GM23338 (cell line): ENCODE measurements around the gene GAK. TPM values are rescaled to one million over a fixed set of nuclear protein-coding genes. Genes with fewer than 3 reads are reported as not detected.
A peak's percentile ranks its signal among the peaks of the same experiment; 100 is the strongest.

ENCODE experiments used
- ATAC-seq: fragments of 200-7000 bp; cut with Tn5 transposase; 3 replicates; pipeline ENCODE4 v1.9.1; 2020
- DNase-seq: peaks from one replicate; pipeline ENCODE4 v3.0.0-alpha.2; 2015; ENCODE audit warnings: low spot score
- H2AFZ ChIP-seq: fragments of 200-600 bp; sonication (generic); 2 replicates; pipeline ENCODE4 v1.8.0; 2016; ENCODE audit warnings: antibody characterized with exemption, mild to moderate bottlenecking, moderate library complexity
- H3F3A ChIP-seq: fragments of 200-600 bp; sonication (generic); replicated peaks from 2 replicates; pipeline ENCODE4 v1.8.0; 2017; ENCODE audit warnings: antibody characterized with exemption, mixed run types, low read depth
- H3K27ac ChIP-seq: fragments of 200-600 bp; sonication (generic); 2 replicates; pipeline ENCODE4 v1.6.1; 2016; ENCODE audit warnings: low read depth
- H3K27me3 ChIP-seq: fragments of 200-600 bp; sonication (generic); 2 replicates; pipeline ENCODE4 v1.8.0; 2016; ENCODE audit warnings: mild to moderate bottlenecking, mixed run types, moderate library complexity; ENCODE audit not compliant: insufficient read depth
- H3K36me3 ChIP-seq: fragments of 200-600 bp; sonication (generic); 2 replicates; pipeline ENCODE4 v1.8.0; 2016; ENCODE audit warnings: mild to moderate bottlenecking; ENCODE audit not compliant: insufficient read depth
- H3K4me1 ChIP-seq: fragments of 200-600 bp; sonication (generic); 2 replicates; pipeline ENCODE4 v1.8.0; 2016; ENCODE audit warnings: mild to moderate bottlenecking, moderate library complexity; ENCODE audit not compliant: insufficient read depth
- H3K4me2 ChIP-seq: fragments of 200-600 bp; sonication (generic); 2 replicates; pipeline ENCODE4 v1.7.1; 2017; ENCODE audit warnings: mixed run types
- H3K4me3 ChIP-seq: fragments of 200-600 bp; sonication (generic); 2 replicates; pipeline ENCODE4 v1.6.1; 2016; ENCODE audit warnings: mixed run types
- H3K79me2 ChIP-seq: fragments of 200-600 bp; sonication (generic); replicated peaks from 2 replicates; pipeline ENCODE4 v1.8.0; 2017; ENCODE audit warnings: mild to moderate bottlenecking; ENCODE audit not compliant: insufficient read depth
- H3K9me2 ChIP-seq: fragments of 200-600 bp; sonication (generic); 2 replicates; pipeline ENCODE4 v1.8.0; 2017; ENCODE audit not compliant: insufficient read depth
- H4K20me1 ChIP-seq: fragments of 200-600 bp; sonication (generic); replicated peaks from 2 replicates; pipeline ENCODE4 v1.8.0; 2017; ENCODE audit warnings: mild to moderate bottlenecking; ENCODE audit not compliant: insufficient read depth
- H3K27ac Mint-ChIP-seq: 2 replicates; pipeline ENCODE4 v1.8.0; 2020; ENCODE audit warnings: inconsistent platforms, mild to moderate bottlenecking, moderate library complexity, mixed read lengths
- H3K27me3 Mint-ChIP-seq: 3 replicates; pipeline ENCODE4 v1.8.0; 2022; ENCODE audit warnings: low read depth, mild to moderate bottlenecking, moderate library complexity, mixed read lengths, inconsistent platforms; ENCODE audit not compliant: insufficient read depth, poor library complexity
- H3K36me3 Mint-ChIP-seq: 3 replicates; pipeline ENCODE4 v1.8.0; 2021; ENCODE audit warnings: low read depth, mild to moderate bottlenecking, inconsistent platforms, moderate library complexity, mixed read lengths
- H3K4me1 Mint-ChIP-seq: 3 replicates; pipeline ENCODE4 v1.8.0; 2020; ENCODE audit warnings: mild to moderate bottlenecking, inconsistent platforms, mixed read lengths
- H3K4me3 Mint-ChIP-seq: 3 replicates; pipeline ENCODE4 v1.8.0; 2021; ENCODE audit warnings: moderate library complexity, mild to moderate bottlenecking, inconsistent platforms, mixed read lengths
- H3K9me3 Mint-ChIP-seq: 3 replicates; pipeline ENCODE4 v1.8.0; 2020; ENCODE audit warnings: moderate library complexity, mild to moderate bottlenecking, inconsistent platforms, mixed read lengths
- CREB1 ChIP-seq: fragments of 250-450 bp; sonication (Bioruptor Pico); IDR thresholded peaks from 2 replicates; pipeline ENCODE4 v1.5.0; 2020; ENCODE audit warnings: low read depth, mild to moderate bottlenecking, moderate library complexity
- JUNB ChIP-seq: IDR thresholded peaks from one replicate; pipeline ENCODE4 v1.6.1; 2016; ENCODE audit warnings: antibody characterized with exemption; ENCODE audit not compliant: unreplicated experiment
- NANOG ChIP-seq: IDR thresholded peaks from 2 replicates; pipeline ENCODE4 v1.6.1; 2016; ENCODE audit warnings: antibody characterized with exemption, borderline replicate concordance
- ZNF114 ChIP-seq: fragments of 250-450 bp; sonication (Bioruptor Pico); IDR thresholded peaks from 2 replicates; pipeline ENCODE4 v1.5.0; 2020; ENCODE audit warnings: mild to moderate bottlenecking, moderate library complexity
- ZNF331 ChIP-seq: fragments of 250-450 bp; sonication (Bioruptor Pico); IDR thresholded peaks from 2 replicates; pipeline ENCODE4 v1.5.0; 2020; ENCODE audit warnings: low read depth, mild to moderate bottlenecking, moderate library complexity
- polyA plus RNA-seq: library from polyadenylated mRNA; unstranded; fragments of >200 nt; fragmentation: Nextera tagmentation; extraction: Ambion mirVana; gene quantifications from 2 replicates; pipeline ENCODE4 v1.2.1, GENCODE V29; 2016
- total RNA-seq: library from RNA; depleted of rRNA; stranded (reverse); fragments of >200 nt; shearing (Covaris generic); gene quantifications from 2 replicates; pipeline ENCODE4 v1.2.3, GENCODE V29; 2014
- TF ChIP-seq, protein P1 (sequence below): fragments of 250-450 bp; sonication (Bioruptor Pico); IDR thresholded peaks from 2 replicates; pipeline ENCODE4 v1.5.0; 2020; ENCODE audit warnings: mild to moderate bottlenecking, moderate library complexity
- TF ChIP-seq, protein P2 (sequence below): IDR thresholded peaks from 2 replicates; pipeline ENCODE4 v1.6.1; 2016; ENCODE audit warnings: antibody characterized with exemption

GAK gene
- total and polyA plus RNA-seq, 2 experiments from 2014 or later: 48.5 to 124 TPM

- TF ChIP-seq, protein P1, sequence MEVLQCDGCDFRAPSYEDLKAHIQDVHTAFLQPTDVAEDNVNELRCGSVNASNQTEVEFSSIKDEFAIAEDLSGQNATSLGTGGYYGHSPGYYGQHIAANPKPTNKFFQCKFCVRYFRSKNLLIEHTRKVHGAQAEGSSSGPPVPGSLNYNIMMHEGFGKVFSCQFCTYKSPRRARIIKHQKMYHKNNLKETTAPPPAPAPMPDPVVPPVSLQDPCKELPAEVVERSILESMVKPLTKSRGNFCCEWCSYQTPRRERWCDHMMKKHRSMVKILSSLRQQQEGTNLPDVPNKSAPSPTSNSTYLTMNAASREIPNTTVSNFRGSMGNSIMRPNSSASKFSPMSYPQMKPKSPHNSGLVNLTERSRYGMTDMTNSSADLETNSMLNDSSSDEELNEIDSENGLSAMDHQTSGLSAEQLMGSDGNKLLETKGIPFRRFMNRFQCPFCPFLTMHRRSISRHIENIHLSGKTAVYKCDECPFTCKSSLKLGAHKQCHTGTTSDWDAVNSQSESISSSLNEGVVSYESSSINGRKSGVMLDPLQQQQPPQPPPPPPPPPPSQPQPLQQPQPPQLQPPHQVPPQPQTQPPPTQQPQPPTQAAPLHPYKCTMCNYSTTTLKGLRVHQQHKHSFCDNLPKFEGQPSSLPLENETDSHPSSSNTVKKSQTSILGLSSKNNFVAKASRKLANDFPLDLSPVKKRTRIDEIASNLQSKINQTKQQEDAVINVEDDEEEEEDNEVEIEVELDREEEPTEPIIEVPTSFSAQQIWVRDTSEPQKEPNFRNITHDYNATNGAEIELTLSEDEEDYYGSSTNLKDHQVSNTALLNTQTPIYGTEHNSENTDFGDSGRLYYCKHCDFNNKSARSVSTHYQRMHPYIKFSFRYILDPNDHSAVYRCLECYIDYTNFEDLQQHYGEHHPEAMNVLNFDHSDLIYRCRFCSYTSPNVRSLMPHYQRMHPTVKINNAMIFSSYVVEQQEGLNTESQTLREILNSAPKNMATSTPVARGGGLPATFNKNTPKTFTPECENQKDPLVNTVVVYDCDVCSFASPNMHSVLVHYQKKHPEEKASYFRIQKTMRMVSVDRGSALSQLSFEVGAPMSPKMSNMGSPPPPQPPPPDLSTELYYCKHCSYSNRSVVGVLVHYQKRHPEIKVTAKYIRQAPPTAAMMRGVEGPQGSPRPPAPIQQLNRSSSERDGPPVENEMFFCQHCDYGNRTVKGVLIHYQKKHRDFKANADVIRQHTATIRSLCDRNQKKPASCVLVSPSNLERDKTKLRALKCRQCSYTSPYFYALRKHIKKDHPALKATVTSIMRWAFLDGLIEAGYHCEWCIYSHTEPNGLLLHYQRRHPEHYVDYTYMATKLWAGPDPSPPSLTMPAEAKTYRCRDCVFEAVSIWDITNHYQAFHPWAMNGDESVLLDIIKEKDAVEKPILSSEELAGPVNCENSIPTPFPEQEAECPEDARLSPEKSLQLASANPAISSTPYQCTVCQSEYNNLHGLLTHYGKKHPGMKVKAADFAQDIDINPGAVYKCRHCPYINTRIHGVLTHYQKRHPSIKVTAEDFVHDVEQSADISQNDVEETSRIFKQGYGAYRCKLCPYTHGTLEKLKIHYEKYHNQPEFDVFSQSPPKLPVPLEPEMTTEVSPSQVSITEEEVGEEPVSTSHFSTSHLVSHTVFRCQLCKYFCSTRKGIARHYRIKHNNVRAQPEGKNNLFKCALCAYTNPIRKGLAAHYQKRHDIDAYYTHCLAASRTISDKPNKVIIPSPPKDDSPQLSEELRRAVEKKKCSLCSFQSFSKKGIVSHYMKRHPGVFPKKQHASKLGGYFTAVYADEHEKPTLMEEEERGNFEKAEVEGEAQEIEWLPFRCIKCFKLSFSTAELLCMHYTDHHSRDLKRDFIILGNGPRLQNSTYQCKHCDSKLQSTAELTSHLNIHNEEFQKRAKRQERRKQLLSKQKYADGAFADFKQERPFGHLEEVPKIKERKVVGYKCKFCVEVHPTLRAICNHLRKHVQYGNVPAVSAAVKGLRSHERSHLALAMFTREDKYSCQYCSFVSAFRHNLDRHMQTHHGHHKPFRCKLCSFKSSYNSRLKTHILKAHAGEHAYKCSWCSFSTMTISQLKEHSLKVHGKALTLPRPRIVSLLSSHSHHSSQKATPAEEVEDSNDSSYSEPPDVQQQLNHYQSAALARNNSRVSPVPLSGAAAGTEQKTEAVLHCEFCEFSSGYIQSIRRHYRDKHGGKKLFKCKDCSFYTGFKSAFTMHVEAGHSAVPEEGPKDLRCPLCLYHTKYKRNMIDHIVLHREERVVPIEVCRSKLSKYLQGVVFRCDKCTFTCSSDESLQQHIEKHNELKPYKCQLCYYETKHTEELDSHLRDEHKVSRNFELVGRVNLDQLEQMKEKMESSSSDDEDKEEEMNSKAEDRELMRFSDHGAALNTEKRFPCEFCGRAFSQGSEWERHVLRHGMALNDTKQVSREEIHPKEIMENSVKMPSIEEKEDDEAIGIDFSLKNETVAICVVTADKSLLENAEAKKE (CRISPR knock-in tag): no peak
- no peak for TF ChIP-seq ZNF114 (CRISPR knock-in tag)
Observed at GRCh38 chr4:951594-952468, 19.7 kb upstream of the GAK start (continued).

- Histone ChIP-seq H3K4me3 (no peak overlapping the region), H3K79me2 (no peaks in the 10 kb centered on the region), H3K27me3 (no peaks in the 10 kb centered on the region), H4K20me1 (no peaks in the 10 kb centered on the region), H3K4me2 (no peak overlapping the region), H3F3A (no peaks in the 10 kb centered on the region), H3K36me3 (no peaks in the 10 kb centered on the region), H2AFZ (no peak overlapping the region), H3K27ac (no peak overlapping the region), H3K4me1 (no peaks in the 10 kb centered on the region), H3K9me2 (no peaks in the 10 kb centered on the region)
- no peak overlapping the region for H3K27ac Mint-ChIP-seq
- no peaks in the 10 kb centered on the region for H3K9me3 Mint-ChIP-seq
- H3K27me3 Mint-ChIP-seq: peaks cover 7% of the 10 kb centered on the region
- H3K4me3 Mint-ChIP-seq: no peak overlapping the region
- peak; percentile 16 for ATAC-seq
- H3K4me1 Mint-ChIP-seq: peaks cover 5% of the 10 kb centered on the region; the same call in 2 of the 3 replicates
- no peaks in the 10 kb centered on the region; the same call in 2 of the 3 replicates for H3K36me3 Mint-ChIP-seq
- no peak for DNase-seq
- TF ChIP-seq NANOG (no peak), CREB1 (CRISPR knock-in tag) (no peak), JUNB (no peak), ZNF331 (CRISPR knock-in tag) (no peak)
- TF ChIP-seq, protein P1 (CRISPR knock-in tag): no peak
- TF ChIP-seq, protein P2, sequence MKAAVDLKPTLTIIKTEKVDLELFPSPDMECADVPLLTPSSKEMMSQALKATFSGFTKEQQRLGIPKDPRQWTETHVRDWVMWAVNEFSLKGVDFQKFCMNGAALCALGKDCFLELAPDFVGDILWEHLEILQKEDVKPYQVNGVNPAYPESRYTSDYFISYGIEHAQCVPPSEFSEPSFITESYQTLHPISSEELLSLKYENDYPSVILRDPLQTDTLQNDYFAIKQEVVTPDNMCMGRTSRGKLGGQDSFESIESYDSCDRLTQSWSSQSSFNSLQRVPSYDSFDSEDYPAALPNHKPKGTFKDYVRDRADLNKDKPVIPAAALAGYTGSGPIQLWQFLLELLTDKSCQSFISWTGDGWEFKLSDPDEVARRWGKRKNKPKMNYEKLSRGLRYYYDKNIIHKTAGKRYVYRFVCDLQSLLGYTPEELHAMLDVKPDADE: no peak
Observed at GRCh38 chr4:951186-951585, 19.1 kb upstream of the GAK start.
